HepG2 (cell line): ENCODE data around the gene AGPAT2. TPM values are rescaled to one million over a fixed set of nuclear protein-coding genes. Genes with fewer than 3 reads are reported as not detected.

Source experiments
- AHR ChIP-seq: IDR thresholded peaks from 2 replicates; pipeline ENCODE4 v1.6.1; 2018; ENCODE audit warnings: missing genetic modification reagents, missing compliant biosample characterization
- ATAD3A ChIP-seq: sonication (generic); formaldehyde crosslinking; IDR thresholded peaks from 2 replicates; pipeline ENCODE4 v1.4.0; 2020; ENCODE audit warnings: missing genetic modification reagents
- CHCHD3 ChIP-seq: sonication (generic); formaldehyde crosslinking; IDR thresholded peaks from 2 replicates; pipeline ENCODE4 v1.8.0; 2022; ENCODE audit warnings: mild to moderate bottlenecking, missing genetic modification reagents, moderate library complexity
- DRAP1 ChIP-seq: IDR thresholded peaks from 2 replicates; pipeline ENCODE4 v1.6.1; 2016; ENCODE audit warnings: missing genetic modification reagents, missing compliant biosample characterization
- E2F5 ChIP-seq: sonication (generic); formaldehyde crosslinking; conservative IDR thresholded peaks from 2 replicates; pipeline ENCODE4 v1.4.0; 2020; ENCODE audit warnings: missing genetic modification reagents
- FIP1L1 ChIP-seq: fragments of 200-400 bp; formaldehyde crosslinking; IDR thresholded peaks from 2 replicates; pipeline ENCODE4 v1.6.1; 2018; ENCODE audit warnings: low read depth, mild to moderate bottlenecking, low read length, moderate library complexity, borderline replicate concordance; ENCODE audit not compliant: insufficient read depth
- HINFP ChIP-seq: sonication (generic); formaldehyde crosslinking; IDR thresholded peaks from 2 replicates; pipeline ENCODE4 v1.4.0; 2020; ENCODE audit warnings: low read depth, mild to moderate bottlenecking, missing genetic modification reagents
- MIER3 ChIP-seq: IDR thresholded peaks from 2 replicates; pipeline ENCODE4 v1.6.1; 2016; ENCODE audit warnings: missing compliant biosample characterization, borderline replicate concordance
- MTERF4 ChIP-seq: sonication (generic); formaldehyde crosslinking; IDR thresholded peaks from 2 replicates; pipeline ENCODE4 v1.8.0; 2023; ENCODE audit warnings: mild to moderate bottlenecking, missing genetic modification reagents
- MXD4 ChIP-seq: IDR thresholded peaks from 2 replicates; pipeline ENCODE4 v1.6.1; 2016; ENCODE audit warnings: mild to moderate bottlenecking, missing biosample characterization, missing genetic modification reagents
- PTBP1 ChIP-seq: fragments of 200-400 bp; formaldehyde crosslinking; IDR thresholded peaks from 2 replicates; pipeline ENCODE4 v1.6.1; 2018; ENCODE audit warnings: low read length, low read depth; ENCODE audit not compliant: poor library complexity, severe bottlenecking
- RAD51 ChIP-seq: fragments of 450-650 bp; IDR thresholded peaks from 2 replicates; pipeline ENCODE4 v1.6.1; 2016; ENCODE audit warnings: borderline replicate concordance
- RBFOX2 ChIP-seq: fragments of 200-400 bp; formaldehyde crosslinking; IDR thresholded peaks from 2 replicates; pipeline ENCODE4 v1.6.1; 2017; ENCODE audit warnings: low read depth, mild to moderate bottlenecking, low read length
- SIN3A ChIP-seq: IDR thresholded peaks from 2 replicates; pipeline ENCODE4 v1.6.1; 2011; ENCODE audit warnings: low read depth, mild to moderate bottlenecking, control low read depth, low read length, borderline replicate concordance
- SUZ12 ChIP-seq: fragments of 150-350 bp; IDR thresholded peaks from 2 replicates; pipeline ENCODE4 v1.6.1; 2014; ENCODE audit warnings: low read depth, low read length
- TFDP1 ChIP-seq: IDR thresholded peaks from 2 replicates; pipeline ENCODE4 v1.6.1; 2016; ENCODE audit warnings: missing compliant biosample characterization, missing genetic modification reagents, borderline replicate concordance
- ZGPAT ChIP-seq: IDR thresholded peaks from 2 replicates; pipeline ENCODE4 v1.6.1; 2016; ENCODE audit warnings: mild to moderate bottlenecking
- ZNF564 ChIP-seq: sonication (generic); formaldehyde crosslinking; IDR thresholded peaks from 2 replicates; pipeline ENCODE4 v1.8.1; 2023; ENCODE audit warnings: mild to moderate bottlenecking, missing genetic modification reagents
- ZNF720 ChIP-seq: sonication (generic); formaldehyde crosslinking; IDR thresholded peaks from 2 replicates; pipeline ENCODE4 v1.4.0; 2020; ENCODE audit warnings: missing genetic modification reagents
- ZNF782 ChIP-seq: sonication (generic); formaldehyde crosslinking; IDR thresholded peaks from 2 replicates; pipeline ENCODE4 v1.4.0; 2020; ENCODE audit warnings: missing genetic modification reagents, mild to moderate bottlenecking, borderline replicate concordance
- ZNF816 ChIP-seq: sonication (generic); formaldehyde crosslinking; IDR thresholded peaks from 2 replicates; pipeline ENCODE4 v1.8.0; 2022; ENCODE audit warnings: missing genetic modification reagents, mild to moderate bottlenecking, borderline replicate concordance
- ZNF891 ChIP-seq: sonication (generic); formaldehyde crosslinking; IDR thresholded peaks from 2 replicates; pipeline ENCODE4 v1.5.0; 2020; ENCODE audit warnings: mild to moderate bottlenecking, missing genetic modification reagents
- polyA plus RNA-seq, 8 experiments: library from polyadenylated mRNA; depleted of rRNA in 3 of 8; stranded (reverse) in 7 of 8; unstranded in 1 of 8; fragments of >200 nt; fragmentation: Illumina TruSeq in 4 of 8; extraction: Trizol in 4 of 8; gene quantifications; 2 replicates each; pipeline versions ENCODE4 v1.2.1 to v1.2.3, GENCODE V29; 2011 to 2016; ENCODE audit warnings: low read depth in 4 of 8, missing spikeins in 1 of 8, mixed read lengths in 1 of 8; ENCODE audit not compliant: insufficient read depth in 1 of 8
- total RNA-seq, 5 experiments: library from RNA; depleted of rRNA; stranded (reverse); fragments of >200 nt; fragmentation: Illumina TruSeq; extraction: Trizol; gene quantifications; 2 replicates each; pipeline ENCODE4 v1.2.3, GENCODE V29; 2016; ENCODE audit warnings: low read depth in 1 of 5

AGPAT2 gene
- total and polyA plus RNA-seq, 2 of the 13 experiments (the other 11 are each of a cell fraction or from before 2014, with no cell fraction given) = 3.9 to 25.8 TPM

GRCh38 chr9:136728080-136728547 lies 40.9 kb upstream of the AGPAT2 start (continued):
- peak; percentile 80 for TF ChIP-seq TFDP1 (CRISPR knock-in tag)
- no peak for TF ChIP-seq ZNF816 (CRISPR knock-in tag)
- TF ChIP-seq AHR = peak; percentile 72; the same call in 1 of the 2 replicates
- no peak for TF ChIP-seq ATAD3A (CRISPR knock-in tag)
- 0 out of 2 replicates have a peak, but pooled peaks have one; percentile 56 for TF ChIP-seq ZNF891
- peak; percentile 85; the same call in 1 of the 2 replicates for TF ChIP-seq SIN3A
- TF ChIP-seq ZNF564 (CRISPR knock-in tag) = peak; percentile 94
- TF ChIP-seq SUZ12 = no peak
- TF ChIP-seq DRAP1 = peak; percentile 84
- peak; percentile 89 for TF ChIP-seq MXD4 (CRISPR knock-in tag)
- TF ChIP-seq ZGPAT (CRISPR knock-in tag) = peak; percentile 77; the same call in 1 of the 2 replicates
- TF ChIP-seq MTERF4 (CRISPR knock-in tag) = peak; percentile 78
- TF ChIP-seq MIER3 = peak; percentile 57; the same call in 1 of the 2 replicates
- peak; percentile 75; the same call in 1 of the 2 replicates for TF ChIP-seq HINFP (CRISPR knock-in tag)
- no peak for TF ChIP-seq ZNF720
- peak; percentile 47; the same call in 1 of the 2 replicates for TF ChIP-seq CHCHD3 (CRISPR knock-in tag)
- no peak for TF ChIP-seq ZNF782
- TF ChIP-seq RAD51 = no peak
- peak; percentile 99 for TF ChIP-seq RBFOX2
- peak; percentile 73 for TF ChIP-seq E2F5 (CRISPR knock-in tag)
- TF ChIP-seq FIP1L1 = no peak
- TF ChIP-seq PTBP1 = no peak
